K562 (cell line): ENCODE results near the gene MXD3. TPM values are rescaled to one million over a fixed set of nuclear protein-coding genes. Genes with fewer than 3 reads are reported as not detected.

Experiments used
- ATAC-seq: fragments of 200-7000 bp; cut with Tn5 transposase; 3 replicates; pipeline ENCODE4 v1.9.1; 2020; ENCODE audit warnings: moderate library complexity
- BruUV-seq: library from RNA; stranded (reverse); fragments of 400-500 nt; replicated peaks from 2 replicates; lab custom pipeline; 2021; lab: Mats Ljungman, UMichigan
- CTCF ChIA-PET: fragments of 300-600 bp; formaldehyde crosslinking; extraction: SDS; loops from one replicate; lab custom pipeline; 2021; ENCODE audit warnings: low intra/inter-chr PET ratio; lab: Yijun Ruan, JAX
- POLR2A ChIA-PET: fragments of 300-600, 350-650 bp; sonication (Branson Sonifier 250); formaldehyde crosslinking; extraction: SDS; loops from one replicate; lab custom pipeline; 2021; ENCODE audit warnings: antibody characterized with exemption, inconsistent platforms; lab: Yijun Ruan, JAX
- DNase-seq, 4 experiments: peaks; one replicate each; pipeline versions ENCODE4 v3.0.0 to v3.0.0-alpha.2; 2011 to 2018; ENCODE audit warnings: low spot score in 3 of 4, mixed read lengths in 3 of 4; ENCODE audit errors: extremely low read depth in 1 of 4
- FAIRE-seq: peaks from 2 replicates; lab custom pipeline; 2011; peaks lifted over from hg19 to GRCh38; lab: Jason Lieb, UNC
- H2AFZ ChIP-seq: 2 replicates; pipeline ENCODE4 v1.6.0; 2011; ENCODE audit warnings: low read depth, low read length, control low read depth, inconsistent platforms
- H3K27ac ChIP-seq: fragments of 200-600 bp; 3 replicates; pipeline ENCODE4 v1.8.0; 2011; ENCODE audit warnings: low read depth, mild to moderate bottlenecking, control low read depth, inconsistent platforms, low read length, moderate library complexity, mixed read lengths; ENCODE audit errors: extremely low read depth
- H3K27me3 ChIP-seq, 2 experiments: fragments of 300-600 bp in 1 of 2; 2 replicates in 1 of 2; 3 replicates in 1 of 2; pipeline versions ENCODE4 v1.6.0 to v1.8.0; 2011; ENCODE audit warnings: inconsistent platforms in 2 of 2, low read length in 2 of 2, mild to moderate bottlenecking in 1 of 2, mixed read lengths in 1 of 2, moderate library complexity in 1 of 2; ENCODE audit not compliant: control insufficient read depth in 2 of 2, insufficient read depth in 2 of 2
- H3K36me3 ChIP-seq: fragments of 300-600 bp; 3 replicates; pipeline ENCODE4 v1.8.0; 2011; ENCODE audit warnings: mild to moderate bottlenecking, low read length, inconsistent platforms; ENCODE audit not compliant: control insufficient read depth, insufficient read depth
- H3K4me1 ChIP-seq, 2 experiments: fragments of 200-600 bp in 1 of 2; replicated peaks in 1 of 2; 2 replicates in 1 of 2; 3 replicates in 1 of 2; pipeline versions ENCODE4 v1.5.1 to v1.8.0; 2011; ENCODE audit warnings: inconsistent platforms in 2 of 2, low read length in 2 of 2, mild to moderate bottlenecking in 1 of 2, mixed read lengths in 1 of 2, moderate library complexity in 1 of 2; ENCODE audit not compliant: control insufficient read depth in 2 of 2, insufficient read depth in 2 of 2
- H3K4me2 ChIP-seq: 2 replicates; pipeline ENCODE4 v1.6.1; 2011; ENCODE audit warnings: low read length, control low read depth, inconsistent platforms, mixed read lengths; ENCODE audit not compliant: insufficient read depth
- H3K4me3 ChIP-seq: fragments of 200-600 bp; sonication (generic), shearing (Covaris generic); 2 replicates; pipeline ENCODE4 v1.5.1; 2016; ENCODE audit warnings: control low read depth, inconsistent platforms
- H3K79me2 ChIP-seq: fragments of 200-600 bp; 3 replicates; pipeline ENCODE4 v1.8.0; 2011; ENCODE audit warnings: low read length, inconsistent platforms; ENCODE audit not compliant: control insufficient read depth, insufficient read depth
- H3K9ac ChIP-seq, 2 experiments: 2 replicates each; pipeline versions ENCODE4 v1.6.0 to v1.6.1; 2011; ENCODE audit warnings: low read depth in 2 of 2, low read length in 2 of 2, control low read depth in 1 of 2, inconsistent platforms in 1 of 2, mild to moderate bottlenecking in 1 of 2, mixed read lengths in 1 of 2; ENCODE audit not compliant: insufficient read depth in 1 of 2
- H3K9me1 ChIP-seq: one replicate; pipeline ENCODE4 v1.6.0; 2011; ENCODE audit warnings: inconsistent platforms, mild to moderate bottlenecking, low read length, moderate library complexity; ENCODE audit not compliant: control insufficient read depth, insufficient read depth
- H3K9me3 ChIP-seq: replicated peaks from 2 replicates; pipeline ENCODE4 v1.5.1; 2011; ENCODE audit warnings: low read depth, low read length, inconsistent platforms; ENCODE audit not compliant: control insufficient read depth, insufficient read depth
- H4K20me1 ChIP-seq: replicated peaks from 2 replicates; pipeline ENCODE4 v1.6.1; 2011; ENCODE audit warnings: low read length, inconsistent platforms, mixed read lengths; ENCODE audit not compliant: control insufficient read depth, insufficient read depth
- CCNT2 ChIP-seq: IDR thresholded peaks from 2 replicates; pipeline ENCODE4 v1.6.1; 2011; ENCODE audit warnings: borderline replicate concordance, low read depth, mild to moderate bottlenecking, moderate library complexity, mixed read lengths, low read length; ENCODE audit not compliant: insufficient read length; ENCODE audit errors: extremely low read depth
- E4F1 ChIP-seq: fragments of 250-450 bp; sonication (Bioruptor Pico); IDR thresholded peaks from 2 replicates; pipeline ENCODE4 v1.5.0; 2021; ENCODE audit warnings: mild to moderate bottlenecking, borderline replicate concordance
- ESRRB ChIP-seq: fragments of 250-450 bp; sonication (Bioruptor Pico); IDR thresholded peaks from 2 replicates; pipeline ENCODE4 v1.5.0; 2020; ENCODE audit warnings: mild to moderate bottlenecking, moderate library complexity, borderline replicate concordance
- NEUROD1 ChIP-seq: fragments of 150-350 bp; IDR thresholded peaks from 2 replicates; pipeline ENCODE4 v1.6.1; 2014; ENCODE audit warnings: borderline replicate concordance, low read length, low read depth; ENCODE audit not compliant: partially characterized antibody
- PHF8 ChIP-seq: fragments of 200-600 bp; sonication (generic); IDR thresholded peaks from 2 replicates; pipeline ENCODE4 v1.6.1; 2012; ENCODE audit warnings: mixed run types, mild to moderate bottlenecking, inconsistent platforms, low read length, moderate library complexity, borderline replicate concordance
- RBM22 ChIP-seq: fragments of 200-400 bp; formaldehyde crosslinking; IDR thresholded peaks from 2 replicates; pipeline ENCODE4 v1.6.1; 2018; ENCODE audit warnings: low read length, low read depth; ENCODE audit not compliant: poor library complexity, severe bottlenecking
- SNAPC5 ChIP-seq: fragments of 250-450 bp; sonication (Bioruptor Pico); IDR thresholded peaks from 2 replicates; pipeline ENCODE4 v1.8.0; 2021; ENCODE audit warnings: moderate library complexity, mild to moderate bottlenecking, inconsistent platforms
- ZNF263 ChIP-seq: sonication (generic); formaldehyde crosslinking; IDR thresholded peaks from 2 replicates; pipeline ENCODE4 v1.8.0; 2022; ENCODE audit warnings: mild to moderate bottlenecking, missing genetic modification reagents, borderline replicate concordance
- WGBS: fragments of 100-300 bp; shearing (Covaris generic); methylation state at CpG from one replicate; pipeline ENCODE4 v1.1.6; 2016; ENCODE audit warnings: low coverage, mixed read lengths; ENCODE audit not compliant: insufficient coverage; ENCODE audit errors: missing lambda C conversion rate; 5-methylcytosine and 5-hydroxymethylcytosine counted together
- in situ Hi-C: fragments of 300-500 bp; cut with MboI; formaldehyde crosslinking; loops from 4 replicates; pipeline ENCODE4 v1.15.0; 2018; ENCODE audit warnings: inconsistent platforms, mixed read lengths
- intact Hi-C: fragments of 100-400 bp; cut with micrococcal nuclease; formaldehyde crosslinking; loops from 2 replicates; pipeline ENCODE4 v1.14.2; 2022
- polyA plus RNA-seq, 8 experiments: library from polyadenylated mRNA; depleted of rRNA in 4 of 8; stranded (reverse) in 5 of 8; unstranded in 3 of 8; fragments of >200 nt; fragmentation: Nextera tagmentation in 2 of 8; fragmentation: Illumina TruSeq in 1 of 8; extraction: Ambion mirVana in 2 of 8; extraction: Trizol in 1 of 8; gene quantifications; 2 replicates each; pipeline versions ENCODE4 v1.2.1 to v1.2.3, GENCODE V29; 2011 to 2014; ENCODE audit warnings: inconsistent platforms in 1 of 8, missing spikeins in 1 of 8
- total RNA-seq, 7 experiments: library from RNA; depleted of rRNA in 6 of 7; stranded (reverse); fragments of >200 nt in 6 of 7; fragmentation: Illumina TruSeq in 2 of 7; extraction: Trizol in 2 of 7; gene quantifications; 2 replicates each; pipeline versions ENCODE4 v1.2.1 to v1.2.3, GENCODE V29; 2011 to 2021; ENCODE audit warnings: low replicate concordance in 1 of 7
- TF ChIP-seq, protein P1 (sequence below), 2 experiments: fragments of 450-650 bp in 1 of 2; sonication (generic) in 1 of 2; formaldehyde crosslinking in 1 of 2; IDR thresholded peaks; 2 replicates each; pipeline versions ENCODE4 v1.7.1 to v1.9.0; 2016 to 2022; ENCODE audit warnings: inconsistent platforms in 1 of 2, mild to moderate bottlenecking in 1 of 2, missing genetic modification reagents in 1 of 2

Gene MXD3
- total and polyA plus RNA-seq, 9 of the 15 experiments (the other 6 are each of a cell fraction or from before 2014, with no cell fraction given) = 0.28 to 24.8 (median 4.5) TPM

DNA sequence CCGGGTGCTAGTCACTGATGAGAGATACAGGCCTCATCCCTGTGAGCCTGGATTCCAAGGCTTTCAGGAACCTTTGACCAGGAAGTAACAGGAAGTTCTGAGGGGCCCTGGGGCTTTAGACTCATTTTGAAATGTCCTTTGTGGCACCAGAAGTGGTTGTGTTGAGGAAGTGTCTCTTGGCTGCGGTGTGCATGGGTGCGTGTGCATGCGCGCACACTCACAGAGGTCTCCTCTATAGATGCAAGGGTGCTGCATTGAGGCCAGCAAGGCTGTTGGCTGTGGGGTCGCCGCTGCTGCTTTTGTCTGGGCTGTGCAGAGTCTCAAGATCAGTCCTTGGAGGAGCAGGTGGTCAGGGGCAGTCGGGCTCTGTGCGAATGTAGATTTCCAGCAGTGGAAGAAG, 15.8 kb downstream of the MXD3 start:
- Histone ChIP-seq H3K9me1 (no peaks in the 10 kb centered on the region), H3K79me2 (no peaks in the 10 kb centered on the region), H3K36me3 (peaks cover 77% of the 10 kb centered on the region; the same call in 2 of the 3 replicates), H3K4me3 (no peak overlapping the region), H3K27me3 (no peaks in the 10 kb centered on the region), H3K27ac (no peak overlapping the region), H3K4me1 (peaks cover 0 to 9% of the 10 kb centered on the region in 2 experiments; a peak in 4 of 5 replicates), H4K20me1 (0 out of 2 replicates have a peak, but pooled peaks cover 3% of the 10 kb centered on the region), H3K4me2 (no peak overlapping the region), H2AFZ (no peak overlapping the region), H3K9me3 (no peaks in the 10 kb centered on the region), H3K9ac (no peak overlapping the region)
- no peak for FAIRE-seq
- intact Hi-C loops (no loop called here), in situ Hi-C loops (no loop called here)
- ChIA-PET CTCF (no interaction called here), POLR2A (interaction anchor here (0.6 to 1.8 kb wide), 3 partner anchors 8 to 112 kb away, joined by 3 to 6 read pairs (median 6); no protein-coding TSS in a partner anchor)
- DNase-seq = no peak
- WGBS = 93% methylated on average over 9 of the region's 9 CpGs
- no peak for ATAC-seq
- no TSS peak for BruUV-seq
- no peak for TF ChIP-seq PHF8
- TF ChIP-seq CCNT2 = no peak
- no peak for TF ChIP-seq NEUROD1
- TF ChIP-seq E4F1 (CRISPR knock-in tag) = no peak
- no peak for TF ChIP-seq SNAPC5
- TF ChIP-seq ESRRB (CRISPR knock-in tag) = no peak
- TF ChIP-seq, protein P1, sequence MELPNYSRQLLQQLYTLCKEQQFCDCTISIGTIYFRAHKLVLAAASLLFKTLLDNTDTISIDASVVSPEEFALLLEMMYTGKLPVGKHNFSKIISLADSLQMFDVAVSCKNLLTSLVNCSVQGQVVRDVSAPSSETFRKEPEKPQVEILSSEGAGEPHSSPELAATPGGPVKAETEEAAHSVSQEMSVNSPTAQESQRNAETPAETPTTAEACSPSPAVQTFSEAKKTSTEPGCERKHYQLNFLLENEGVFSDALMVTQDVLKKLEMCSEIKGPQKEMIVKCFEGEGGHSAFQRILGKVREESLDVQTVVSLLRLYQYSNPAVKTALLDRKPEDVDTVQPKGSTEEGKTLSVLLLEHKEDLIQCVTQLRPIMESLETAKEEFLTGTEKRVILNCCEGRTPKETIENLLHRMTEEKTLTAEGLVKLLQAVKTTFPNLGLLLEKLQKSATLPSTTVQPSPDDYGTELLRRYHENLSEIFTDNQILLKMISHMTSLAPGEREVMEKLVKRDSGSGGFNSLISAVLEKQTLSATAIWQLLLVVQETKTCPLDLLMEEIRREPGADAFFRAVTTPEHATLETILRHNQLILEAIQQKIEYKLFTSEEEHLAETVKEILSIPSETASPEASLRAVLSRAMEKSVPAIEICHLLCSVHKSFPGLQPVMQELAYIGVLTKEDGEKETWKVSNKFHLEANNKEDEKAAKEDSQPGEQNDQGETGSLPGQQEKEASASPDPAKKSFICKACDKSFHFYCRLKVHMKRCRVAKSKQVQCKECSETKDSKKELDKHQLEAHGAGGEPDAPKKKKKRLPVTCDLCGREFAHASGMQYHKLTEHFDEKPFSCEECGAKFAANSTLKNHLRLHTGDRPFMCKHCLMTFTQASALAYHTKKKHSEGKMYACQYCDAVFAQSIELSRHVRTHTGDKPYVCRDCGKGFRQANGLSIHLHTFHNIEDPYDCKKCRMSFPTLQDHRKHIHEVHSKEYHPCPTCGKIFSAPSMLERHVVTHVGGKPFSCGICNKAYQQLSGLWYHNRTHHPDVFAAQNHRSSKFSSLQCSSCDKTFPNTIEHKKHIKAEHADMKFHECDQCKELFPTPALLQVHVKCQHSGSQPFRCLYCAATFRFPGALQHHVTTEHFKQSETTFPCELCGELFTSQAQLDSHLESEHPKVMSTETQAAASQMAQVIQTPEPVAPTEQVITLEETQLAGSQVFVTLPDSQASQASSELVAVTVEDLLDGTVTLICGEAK (IDR thresholded peaks at IDR 0.05) = no peak
- TF ChIP-seq, protein P1 (CRISPR knock-in tag; IDR thresholded peaks at IDR 0.05) = no peak
- TF ChIP-seq RBM22 = peak; percentile 72
- no peak for TF ChIP-seq ZNF263 (CRISPR knock-in tag)
